ENCODE measurements around the gene ACTR3C. TPM values are rescaled to one million over a fixed set of nuclear protein-coding genes. Genes with fewer than 3 reads are reported as not detected.

Gene ACTR3C
- total and polyA plus RNA-seq, 5 donors = 4.2 to 7.4 (median 5.4) TPM

GRCh38 chr7:150341263-150342120 lies 18.1 kb upstream of the ACTR3C start, which contains the start of gene RARRES2:
RARRES2 (minus strand) TSS chr7:150341629; CDS start chr7:150340609, 1,020 bp downstream.
- intact Hi-C loops (cut with DNase I) = no loop called here
- H3K27me3 ChIP-seq (ENCODE audit: control insufficient read depth, insufficient read depth) = no peaks in the 10 kb centered on the region
- peak within 1 kb of the TSS; percentile 22 for H3K27ac ChIP-seq (ENCODE audit: low read length)
- DNase-seq (peak; percentile 63 to 92 (median 91)), ATAC-seq (peak; percentile 81 to 86)
- no peaks in the 10 kb centered on the region for H3K9me3 ChIP-seq (ENCODE audit: control insufficient read depth, low read length)
- no peaks in the 10 kb centered on the region for H3K4me1 ChIP-seq (ENCODE audit: control insufficient read depth, insufficient read depth, low read length)
- 9% methylated on average over 49 of the region's 49 CpGs for WGBS
- H3K4me3 ChIP-seq (ENCODE audit: low read length) = peak within 1 kb of the TSS; percentile 37

- peaks cover under 1% of the 10 kb centered on the region for H3K4me1 ChIP-seq (ENCODE audit: control insufficient read depth, insufficient read depth, low read length)
- H3K9me3 ChIP-seq (ENCODE audit: control insufficient read depth, low read length) = no peaks in the 10 kb centered on the region
- intact Hi-C loops (cut with DNase I) = no loop called here
- peak overlapping the region; percentile 37 for H3K4me3 ChIP-seq (ENCODE audit: low read length)
- peak overlapping the region; percentile 22 for H3K27ac ChIP-seq (ENCODE audit: low read length)
- DNase-seq (peak in 2 of 3 donors; percentile 57 to 62), ATAC-seq (peak; percentile 2 to 15)
- 21% methylated on average over 29 of the region's 29 CpGs for WGBS
- H3K27me3 ChIP-seq (ENCODE audit: control insufficient read depth, insufficient read depth) = no peaks in the 10 kb centered on the region
Observed at GRCh38 chr7:150340875-150341262, 17.5 kb upstream of the ACTR3C start.

- 14% methylated on average over 39 of the region's 39 CpGs for WGBS
- H3K9me3 ChIP-seq (ENCODE audit: control insufficient read depth, low read length) = no peaks in the 10 kb centered on the region
- no peak overlapping the region for H3K27ac ChIP-seq (ENCODE audit: low read length)
- peak overlapping the region; percentile 37 for H3K4me3 ChIP-seq (ENCODE audit: low read length)
- peaks cover 4% of the 10 kb centered on the region for H3K4me1 ChIP-seq (ENCODE audit: control insufficient read depth, insufficient read depth, low read length)
- intact Hi-C loops (cut with DNase I) = no loop called here
- H3K27me3 ChIP-seq (ENCODE audit: control insufficient read depth, insufficient read depth) = no peaks in the 10 kb centered on the region
- ATAC-seq = peak; percentile 56 to 60
- peak; percentile 57 to 88 (median 86) for DNase-seq
Observed at GRCh38 chr7:150340024-150340749, 16.8 kb upstream of the ACTR3C start.

GRCh38 chr7:150339409-150339809 lies 16.1 kb upstream of the ACTR3C start:
- ATAC-seq (no peak), DNase-seq (no peak)
- 70% methylated on average over 9 of the region's 9 CpGs for WGBS
- Histone ChIP-seq H3K4me1 (ENCODE audit: control insufficient read depth, insufficient read depth, low read length) (peaks cover 4% of the 10 kb centered on the region), H3K27me3 (ENCODE audit: control insufficient read depth, insufficient read depth) (no peaks in the 10 kb centered on the region), H3K9me3 (ENCODE audit: control insufficient read depth, low read length) (no peaks in the 10 kb centered on the region), H3K27ac (ENCODE audit: low read length) (no peak overlapping the region), H3K4me3 (ENCODE audit: low read length) (no peak overlapping the region)
- intact Hi-C loops (cut with DNase I) = no loop called here

- intact Hi-C loops (cut with DNase I) = no loop called here
- Histone ChIP-seq H3K27ac (ENCODE audit: low read length) (no peak overlapping the region), H3K9me3 (ENCODE audit: control insufficient read depth, low read length) (no peaks in the 10 kb centered on the region), H3K27me3 (ENCODE audit: control insufficient read depth, insufficient read depth) (no peaks in the 10 kb centered on the region), H3K4me1 (ENCODE audit: control insufficient read depth, insufficient read depth, low read length) (peaks cover 4% of the 10 kb centered on the region), H3K4me3 (ENCODE audit: low read length) (no peak overlapping the region)
- DNase-seq (no peak), ATAC-seq (no peak)
- WGBS = 80% methylated on average over 11 of the region's 11 CpGs
Observed at GRCh38 chr7:150338166-150338829, 15.0 kb upstream of the ACTR3C start.

- Histone ChIP-seq H3K4me1 (ENCODE audit: control insufficient read depth, insufficient read depth, low read length) (peaks cover 4% of the 10 kb centered on the region), H3K9me3 (ENCODE audit: control insufficient read depth, low read length) (no peaks in the 10 kb centered on the region), H3K27me3 (ENCODE audit: control insufficient read depth, insufficient read depth) (no peaks in the 10 kb centered on the region), H3K4me3 (ENCODE audit: low read length) (no peak overlapping the region), H3K27ac (ENCODE audit: low read length) (no peak overlapping the region)
- ATAC-seq = no peak
- 91% methylated on average over 6 of the region's 6 CpGs for WGBS
- no peak for DNase-seq
- intact Hi-C loops (cut with DNase I) = no loop called here
Observed at GRCh38 chr7:150337659-150338081, 14.3 kb upstream of the ACTR3C start.

GRCh38 chr7:150337179-150337578 lies 13.8 kb upstream of the ACTR3C start:
- ATAC-seq = no peak
- intact Hi-C loops (cut with DNase I) = no loop called here
- no peaks in the 10 kb centered on the region for H3K27me3 ChIP-seq (ENCODE audit: control insufficient read depth, insufficient read depth)
- H3K27ac ChIP-seq (ENCODE audit: low read length) = no peak overlapping the region
- DNase-seq = peak in 1 of 3 donors; percentile 53
- H3K4me1 ChIP-seq (ENCODE audit: control insufficient read depth, insufficient read depth, low read length) = peaks cover 4% of the 10 kb centered on the region
- 91% methylated on average over 18 of the region's 18 CpGs for WGBS
- no peak overlapping the region for H3K4me3 ChIP-seq (ENCODE audit: low read length)
- no peaks in the 10 kb centered on the region for H3K9me3 ChIP-seq (ENCODE audit: control insufficient read depth, low read length)

- ATAC-seq (no peak), DNase-seq (peak in 1 of 3 donors; percentile 56)
- Histone ChIP-seq H3K4me1 (ENCODE audit: control insufficient read depth, insufficient read depth, low read length) (peaks cover 4% of the 10 kb centered on the region), H3K27ac (ENCODE audit: low read length) (no peak overlapping the region), H3K27me3 (ENCODE audit: control insufficient read depth, insufficient read depth) (no peaks in the 10 kb centered on the region), H3K4me3 (ENCODE audit: low read length) (no peak overlapping the region), H3K9me3 (ENCODE audit: control insufficient read depth, low read length) (no peaks in the 10 kb centered on the region)
- WGBS = 95% methylated on average over 14 of the region's 14 CpGs
- intact Hi-C loops (cut with DNase I) = no loop called here
Observed at GRCh38 chr7:150336746-150337145, 13.4 kb upstream of the ACTR3C start.

GRCh38 chr7:150335774-150336112 lies 12.4 kb upstream of the ACTR3C start:
- Histone ChIP-seq H3K27ac (ENCODE audit: low read length) (peak overlapping the region; percentile 19), H3K27me3 (ENCODE audit: control insufficient read depth, insufficient read depth) (no peaks in the 10 kb centered on the region), H3K9me3 (ENCODE audit: control insufficient read depth, low read length) (no peaks in the 10 kb centered on the region), H3K4me1 (ENCODE audit: control insufficient read depth, insufficient read depth, low read length) (peaks cover 4% of the 10 kb centered on the region), H3K4me3 (ENCODE audit: low read length) (no peak overlapping the region)
- no peak for DNase-seq
- ATAC-seq = no peak
- WGBS = 57% methylated on average over 6 of the region's 6 CpGs
- intact Hi-C loops (cut with DNase I) = no loop called here

GRCh38 chr7:150335108-150335773 lies 11.9 kb upstream of the ACTR3C start:
- WGBS = 39% methylated on average over 7 of the region's 7 CpGs
- intact Hi-C loops (cut with DNase I) = no loop called here
- H3K27ac ChIP-seq (ENCODE audit: low read length) = peak overlapping the region; percentile 19
- no peaks in the 10 kb centered on the region for H3K9me3 ChIP-seq (ENCODE audit: control insufficient read depth, low read length)
- no peak overlapping the region for H3K4me3 ChIP-seq (ENCODE audit: low read length)
- peak; percentile 18 to 43 for ATAC-seq
- peaks cover 4% of the 10 kb centered on the region for H3K4me1 ChIP-seq (ENCODE audit: control insufficient read depth, insufficient read depth, low read length)
- peak in 1 of 3 donors; percentile 54 for DNase-seq
- H3K27me3 ChIP-seq (ENCODE audit: control insufficient read depth, insufficient read depth) = no peaks in the 10 kb centered on the region
